Activated T-cell treated with anti-CD3 and anti-CD28 coated beads, Interleukin-2, amount 50 U/mL, for 72 hours (primary cell): ENCODE data around the gene ADAMTS12. TPM values are rescaled to one million over a fixed set of nuclear protein-coding genes. Genes with fewer than 3 reads are reported as not detected.

Experiments
- ATAC-seq, 2 donors: fragments of 150-1000 bp; cut with Tn5 transposase; replicated peaks in 1 of 2; 2 replicates each; pipeline ENCODE4 v1.10.0; 2021; ENCODE audit warnings: moderate library complexity in 2 of 2, mild to moderate bottlenecking in 1 of 2
- DNase-seq, 2 donors: peaks; one replicate each; pipeline ENCODE4 v3.0.0; 2021 to 2022; ENCODE audit warnings: mixed read lengths in 1 of 2
- H3K27ac Mint-ChIP-seq: one replicate; pipeline ENCODE4 v1.8.0; 2022; ENCODE audit warnings: mild to moderate bottlenecking, moderate library complexity, mixed read lengths
- H3K27me3 Mint-ChIP-seq: one replicate; pipeline ENCODE4 v1.8.0; 2022; ENCODE audit warnings: low read depth, mixed read lengths
- H3K36me3 Mint-ChIP-seq, 2 donors: one replicate each; pipeline ENCODE4 v1.8.0; 2022; ENCODE audit warnings: mixed read lengths in 2 of 2, mild to moderate bottlenecking in 1 of 2; ENCODE audit not compliant: insufficient read depth in 2 of 2
- H3K4me1 Mint-ChIP-seq: one replicate; pipeline ENCODE4 v1.8.0; 2022; ENCODE audit warnings: low read depth, mixed read lengths
- H3K4me3 Mint-ChIP-seq, 2 donors: one replicate each; pipeline ENCODE4 v1.8.0; 2022; ENCODE audit warnings: mild to moderate bottlenecking in 2 of 2, mixed read lengths in 2 of 2, moderate library complexity in 2 of 2
- H3K9me3 Mint-ChIP-seq, 2 donors: one replicate each; pipeline ENCODE4 v1.8.0; 2022; ENCODE audit warnings: mixed read lengths in 2 of 2
- total RNA-seq, 2 donors: library from RNA; stranded (reverse); gene quantifications; one replicate each; pipeline ENCODE4 v1.2.3, GENCODE V29; 2022

ADAMTS12 gene
- total RNA-seq, 2 donors from 2014 or later: 0.05 TPM; not detected in 1

DNA sequence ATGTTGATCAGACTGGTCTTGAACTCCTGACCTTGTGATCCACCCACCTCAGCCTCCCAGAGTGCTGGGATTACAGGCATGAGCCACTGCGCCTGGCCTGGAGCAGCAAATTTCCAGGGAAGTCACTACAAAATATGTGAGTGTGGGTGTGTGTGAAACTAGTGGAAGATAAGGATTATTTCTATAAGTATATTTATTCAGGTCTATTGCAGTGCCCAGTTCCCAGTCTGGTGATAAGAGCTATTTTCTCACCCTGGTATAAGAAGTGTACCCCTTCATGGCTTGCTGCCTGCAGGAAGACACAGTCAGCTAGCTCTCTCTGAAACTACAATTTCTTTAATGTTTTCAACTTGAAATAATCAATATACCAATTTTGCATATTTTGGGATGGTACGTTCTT, 414.0 kb downstream of the ADAMTS12 start:
- DNase-seq: no peak
- H3K27ac Mint-ChIP-seq: no peak overlapping the region
- ATAC-seq: no peak
- no peaks in the 10 kb centered on the region for H3K27me3 Mint-ChIP-seq
- no peak overlapping the region for H3K4me3 Mint-ChIP-seq
- peaks cover 11 to 13% of the 10 kb centered on the region in 2 donors for H3K9me3 Mint-ChIP-seq
- no peaks in the 10 kb centered on the region for H3K4me1 Mint-ChIP-seq
- H3K36me3 Mint-ChIP-seq: peaks cover 25 to 40% of the 10 kb centered on the region in 2 donors

- Mint-ChIP-seq H3K36me3 (peaks cover 28 to 47% of the 10 kb centered on the region in 2 donors), H3K27me3 (no peaks in the 10 kb centered on the region), H3K9me3 (peaks cover 11 to 15% of the 10 kb centered on the region in 2 donors), H3K4me1 (no peaks in the 10 kb centered on the region), H3K4me3 (no peak overlapping the region), H3K27ac (no peak overlapping the region)
- DNase-seq (no peak), ATAC-seq (no peak)
Measured at GRCh38 chr5:33476992-33477391, 414.8 kb downstream of the ADAMTS12 start.

DNA sequence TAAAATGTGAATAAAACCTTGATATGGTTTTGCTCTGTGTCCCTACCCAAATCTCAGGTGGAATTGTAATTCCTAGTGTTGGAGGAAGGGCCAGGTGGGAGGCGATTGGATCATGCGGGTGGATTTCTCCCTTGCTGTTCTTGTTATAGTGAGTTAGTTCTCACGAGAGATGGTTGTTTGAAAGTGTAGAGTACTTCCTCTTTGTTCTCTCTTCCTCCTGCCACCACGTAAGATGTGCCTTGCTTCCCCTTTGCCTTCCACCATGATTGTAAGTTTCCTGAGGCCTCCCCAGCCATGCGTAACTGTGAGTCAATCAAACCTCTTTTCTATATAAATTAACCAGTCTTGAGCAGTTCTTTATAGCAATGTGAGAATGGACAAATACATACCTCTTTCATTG, 416.1 kb downstream of the ADAMTS12 start:
- Mint-ChIP-seq H3K4me1 (no peaks in the 10 kb centered on the region), H3K27ac (no peak overlapping the region), H3K4me3 (no peak overlapping the region), H3K27me3 (no peaks in the 10 kb centered on the region), H3K9me3 (peaks cover 11 to 15% of the 10 kb centered on the region in 2 donors), H3K36me3 (peaks cover 28 to 56% of the 10 kb centered on the region in 2 donors)
- ATAC-seq: no peak
- DNase-seq: no peak

GRCh38 chr5:33474931-33475499, 416.8 kb downstream of the ADAMTS12 start:
- Mint-ChIP-seq H3K4me3 (no peak overlapping the region), H3K27ac (no peak overlapping the region), H3K27me3 (no peaks in the 10 kb centered on the region), H3K36me3 (peaks cover 31 to 61% of the 10 kb centered on the region in 2 donors), H3K9me3 (peaks cover 11 to 15% of the 10 kb centered on the region in 2 donors), H3K4me1 (no peaks in the 10 kb centered on the region)
- ATAC-seq (no peak), DNase-seq (no peak)

DNA sequence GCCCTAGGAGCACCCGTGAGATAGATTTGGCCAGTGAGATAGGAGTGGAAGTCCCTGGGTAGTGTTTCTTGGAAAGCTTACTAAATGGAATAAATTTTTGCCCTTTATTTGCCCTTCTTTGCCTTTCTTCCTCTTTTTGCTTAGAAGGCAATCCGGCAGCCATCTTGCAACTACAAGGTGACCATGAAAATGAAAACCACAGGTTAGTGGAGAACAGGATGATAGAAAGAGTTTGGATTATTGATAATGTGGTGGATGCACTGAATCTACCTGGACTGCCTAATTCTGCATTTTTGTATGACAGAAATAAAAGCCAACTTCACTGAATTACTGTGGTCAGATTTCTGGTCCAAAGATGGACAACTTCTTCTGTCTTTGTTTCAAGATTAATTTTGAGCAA, 417.8 kb downstream of the ADAMTS12 start:
- H3K4me3 Mint-ChIP-seq: no peak overlapping the region
- peaks cover 11 to 15% of the 10 kb centered on the region in 2 donors for H3K9me3 Mint-ChIP-seq
- ATAC-seq: no peak
- no peak overlapping the region for H3K27ac Mint-ChIP-seq
- peaks cover 32 to 66% of the 10 kb centered on the region in 2 donors for H3K36me3 Mint-ChIP-seq
- no peaks in the 10 kb centered on the region for H3K27me3 Mint-ChIP-seq
- DNase-seq: no peak
- H3K4me1 Mint-ChIP-seq: no peaks in the 10 kb centered on the region

Other genes starting within 250 kb of the ADAMTS12 start
- not detected for gene RXFP3, start 44.4 kb upstream of the ADAMTS12 start, total RNA-seq
- gene SLC45A2, start 92.7 kb upstream of the ADAMTS12 start, total RNA-seq: not detected
- gene AMACR, start 116.1 kb upstream of the ADAMTS12 start, total RNA-seq: 1 to 10 TPM; 5.5 to 6.7 TPM
- 1 to 10 TPM; 2.8 to 5.1 TPM for gene C1QTNF3, start 151.2 kb upstream of the ADAMTS12 start, total RNA-seq